Inferior parietal cortex (tissue), 1 donor: ENCODE results near the gene ZNF586.
"Not testable (repeated sequence)": the region's sequence is repeated elsewhere in the genome, so short reads cannot be mapped to it uniquely, and the experiment has no call there.

Source experiments
- DNase-seq: peaks from one replicate; pipeline ENCODE4 v3.0.0-alpha.2; 2016; ENCODE audit errors: extremely low spot score

ZNF586 gene

DNA sequence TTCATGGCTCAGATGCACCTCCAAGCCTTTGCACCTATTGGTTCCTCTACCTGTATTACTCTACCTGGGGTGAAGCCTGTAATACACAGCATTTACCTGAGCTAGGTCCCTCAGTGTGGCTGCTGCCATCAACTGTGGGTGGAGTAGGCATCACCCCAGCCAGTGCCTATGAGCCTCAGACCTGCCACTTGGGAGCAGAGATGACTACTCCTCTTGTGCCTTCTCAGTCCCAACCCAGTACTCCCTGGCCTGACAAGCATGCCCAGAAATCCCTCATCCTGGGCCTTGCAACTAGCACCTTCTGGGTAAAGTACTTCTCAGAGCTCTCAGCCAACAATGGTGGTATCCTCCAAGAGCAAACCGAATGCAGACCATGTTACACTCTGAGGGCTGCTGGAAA is 27.1 kb downstream of the ZNF586 start:
- not testable (repeated sequence) for DNase-seq

GRCh38 chr19:57800696-57801095 is 31.2 kb downstream of the ZNF586 start:
- DNase-seq = no peak

- no peak for DNase-seq
Measured at GRCh38 chr19:57802269-57802668, 32.8 kb downstream of the ZNF586 start.

GRCh38 chr19:57803265-57803593 is 33.8 kb downstream of the ZNF586 start:
- no peak for DNase-seq

- DNase-seq = no peak
Measured at GRCh38 chr19:57803594-57804325, 34.3 kb downstream of the ZNF586 start.

DNA sequence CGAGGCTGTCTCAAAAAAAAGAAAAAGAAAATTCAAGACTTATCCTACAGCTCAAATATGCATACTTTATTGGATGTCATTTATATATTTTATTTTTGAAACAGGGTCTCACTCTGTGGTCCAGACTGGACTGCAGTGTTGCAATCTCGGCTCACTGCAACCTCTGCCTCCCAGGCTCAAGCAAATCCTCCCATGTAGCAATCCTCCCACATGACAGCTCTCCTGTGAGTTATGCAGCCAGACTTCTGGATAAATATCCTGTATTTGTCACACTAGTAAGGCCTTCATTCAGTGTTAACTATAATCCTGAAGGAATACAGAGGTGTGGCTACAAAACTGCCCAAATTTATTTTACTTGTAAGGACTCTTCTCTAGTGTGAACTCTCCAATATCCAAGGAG is 38.1 kb downstream of the ZNF586 start:
- no peak for DNase-seq

DNA sequence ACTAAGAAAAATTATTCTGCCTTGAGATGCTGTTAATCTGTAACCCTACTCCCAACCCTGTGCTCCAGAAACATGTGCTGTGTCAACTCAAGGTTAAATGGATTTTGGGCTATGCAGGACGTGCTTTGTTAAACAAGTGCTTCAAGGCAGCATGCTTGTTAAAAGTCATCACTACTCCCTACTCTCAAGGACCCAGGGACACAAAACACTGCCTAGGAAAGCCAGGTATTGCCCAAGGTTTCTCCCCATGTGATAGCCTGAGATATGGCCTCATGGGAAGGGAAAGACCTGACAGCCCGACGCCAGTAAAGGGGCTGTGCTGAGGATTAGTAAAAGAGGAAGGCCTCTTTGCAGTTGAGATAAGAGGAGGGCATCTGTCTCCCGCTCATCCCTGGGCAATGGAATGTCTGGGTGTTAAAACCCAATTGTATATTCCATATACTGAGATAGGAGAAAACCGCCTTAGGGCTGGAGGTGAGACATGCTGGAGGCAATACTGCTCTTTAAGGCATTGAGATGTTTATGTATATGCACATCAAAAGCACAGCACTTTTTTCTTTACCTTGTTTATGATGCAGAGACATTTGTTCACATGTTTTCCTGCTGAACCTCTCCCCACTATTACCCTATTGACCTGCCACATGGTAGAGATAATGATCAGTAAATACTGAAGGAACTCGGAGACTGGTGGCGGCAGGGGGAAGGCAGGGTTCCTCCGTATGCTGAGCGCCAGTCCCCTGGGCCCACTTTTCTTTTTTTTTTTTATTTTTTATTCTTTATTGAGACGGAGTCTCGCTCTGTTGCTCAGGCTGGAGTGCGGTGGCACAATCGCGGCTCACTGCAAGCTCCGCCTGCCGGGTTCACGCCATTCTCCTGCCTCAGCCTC is 41.2 kb downstream of the ZNF586 start:
- not testable (repeated sequence) for DNase-seq

- no peak for DNase-seq
Measured at GRCh38 chr19:57812226-57812625, 42.8 kb downstream of the ZNF586 start.

DNA sequence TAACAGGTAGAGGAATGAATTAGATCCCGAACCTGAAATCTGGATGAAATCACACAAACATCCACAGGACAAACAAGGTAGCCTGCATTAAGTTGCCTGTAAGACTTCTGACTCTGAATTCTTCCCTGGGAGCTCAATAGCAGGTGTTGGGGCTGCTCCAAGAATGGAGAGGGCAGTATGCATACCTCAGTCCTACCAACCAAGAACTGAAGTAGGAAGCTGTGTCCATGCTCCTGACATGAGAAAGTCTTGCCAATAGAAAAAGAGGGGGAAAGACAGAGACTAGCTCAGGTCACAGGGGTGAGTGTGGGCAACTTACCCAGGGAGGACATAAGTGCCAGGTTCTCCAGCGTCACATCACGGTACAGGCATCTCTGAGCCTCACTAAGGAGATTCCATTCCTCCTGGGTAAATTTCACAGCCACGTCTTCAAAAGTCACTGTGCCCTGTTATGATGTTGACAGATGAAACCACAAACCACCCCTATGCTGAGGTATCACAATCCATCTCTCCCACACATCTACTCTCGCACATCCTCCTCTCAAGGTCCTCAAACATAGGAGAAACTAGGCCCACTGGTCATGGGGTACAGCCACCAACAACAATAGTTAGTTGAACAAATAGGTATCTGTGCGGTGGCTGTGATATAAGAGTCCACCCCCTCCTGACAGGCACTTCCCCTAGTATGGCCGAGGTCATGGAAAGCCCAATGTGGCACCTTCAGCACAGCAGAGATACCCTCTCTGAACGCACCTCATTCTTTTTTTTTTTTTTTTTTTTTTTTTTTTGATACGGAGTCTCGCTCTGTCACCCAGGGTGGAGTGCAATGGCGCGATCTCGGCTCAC is 43.7 kb downstream of the ZNF586 start:
- not testable (repeated sequence) for DNase-seq

GRCh38 chr19:57813919-57814504 is 44.5 kb downstream of the ZNF586 start:
- no peak for DNase-seq

DNA sequence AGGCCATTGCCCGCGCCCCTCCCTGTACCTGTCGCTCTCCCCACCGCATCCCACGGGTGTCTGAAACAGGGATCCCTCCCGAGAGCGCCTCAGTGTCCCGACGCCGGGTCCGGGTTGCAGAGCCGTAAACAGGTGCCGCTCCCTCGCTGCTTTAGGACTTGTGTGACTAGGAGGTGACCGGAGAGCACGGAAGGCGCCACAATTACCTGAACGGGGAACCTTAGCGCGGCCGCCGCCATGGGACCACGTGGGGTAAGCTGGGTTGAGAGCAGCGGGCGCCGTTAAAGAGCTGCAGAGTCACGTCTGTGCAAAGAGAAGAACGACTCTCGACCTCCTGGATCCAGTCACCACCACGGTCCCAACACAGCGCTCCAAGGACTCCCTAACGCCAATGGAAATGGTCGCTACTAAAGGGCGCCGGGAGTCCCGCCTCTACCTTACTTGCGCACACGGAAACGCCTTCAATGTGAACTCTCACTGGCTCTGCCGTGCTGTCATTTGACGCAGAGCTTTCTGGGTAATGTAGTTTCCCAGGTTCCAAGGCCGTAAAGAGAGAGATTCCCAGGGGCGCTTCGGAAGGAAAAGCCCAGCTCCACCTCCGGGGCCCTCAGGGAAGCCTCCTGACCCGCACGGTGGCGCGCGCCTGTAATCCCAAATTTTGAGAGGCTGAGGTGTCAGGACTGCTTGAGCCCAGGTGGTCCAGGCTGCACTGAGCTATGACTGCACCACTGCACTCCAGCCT is 45.2 kb downstream of the ZNF586 start, which contains the start of gene ZNF552:
Gene ZNF552, minus strand, starts transcription at position 409 of the 742 bp plus-strand sequence. Its CDS starts 170 bp downstream, at position 239.
- peak; percentile 97 for DNase-seq

- DNase-seq = no peak
Measured at GRCh38 chr19:57815247-57816075, 46.0 kb downstream of the ZNF586 start.

DNA sequence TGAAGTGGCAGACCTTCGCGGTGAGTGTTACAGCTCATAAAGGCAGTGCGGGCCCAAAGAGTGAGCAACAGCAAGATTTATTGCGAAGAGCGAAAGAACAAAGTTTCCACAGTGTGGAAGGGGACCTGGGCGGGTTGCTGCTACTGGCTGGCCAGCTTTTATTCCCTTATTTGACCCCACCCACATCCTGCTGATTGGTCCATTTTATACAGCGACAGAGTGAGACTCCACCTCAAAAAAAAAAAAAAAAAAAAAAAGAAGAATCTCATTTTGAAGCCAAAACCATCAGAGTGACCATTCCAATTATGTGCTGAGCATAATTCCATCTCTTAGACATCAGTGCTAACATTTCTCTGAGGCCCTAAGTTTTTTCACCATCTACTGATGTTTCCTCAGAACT is 47.2 kb downstream of the ZNF586 start:
- no peak for DNase-seq

GRCh38 chr19:57817976-57818375 is 48.5 kb downstream of the ZNF586 start:
- DNase-seq = no peak

- no peak for DNase-seq
Measured at GRCh38 chr19:57818378-57818777, 48.9 kb downstream of the ZNF586 start.

GRCh38 chr19:57819475-57820148 is 50.1 kb downstream of the ZNF586 start:
- peak; percentile 96 for DNase-seq

DNA sequence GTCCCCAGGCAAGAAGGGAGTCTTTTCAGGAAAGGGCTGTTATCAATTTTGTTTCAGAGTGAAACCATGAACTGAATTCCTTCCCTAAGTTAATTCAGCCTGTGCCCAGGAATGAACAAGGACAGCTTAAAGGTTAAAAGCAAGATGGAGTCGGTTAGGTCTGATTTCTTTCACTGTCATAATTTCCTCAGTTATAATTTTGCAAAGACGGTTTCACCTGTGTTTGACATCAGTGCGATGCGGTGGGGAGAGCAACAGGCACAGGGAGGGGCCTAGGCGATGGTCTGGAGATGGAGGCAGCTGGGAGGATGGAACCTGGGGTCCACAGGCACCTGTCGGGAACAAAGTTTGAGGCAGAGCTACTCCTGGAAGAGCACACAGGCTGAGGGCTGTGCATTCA is 51.1 kb downstream of the ZNF586 start:
- DNase-seq = no peak

GRCh38 chr19:57821095-57821494 is 51.6 kb downstream of the ZNF586 start:
- not testable (repeated sequence) for DNase-seq

- DNase-seq = not testable (repeated sequence)
Measured at GRCh38 chr19:57821501-57821900, 52.0 kb downstream of the ZNF586 start.
